ENCODE results near the gene HPGDS. TPM values are rescaled to one million over a fixed set of nuclear protein-coding genes. Genes with fewer than 3 reads are reported as not detected.

HPGDS gene
- total and polyA plus RNA-seq, 2 experiments from 2014 or later, result 0.30 to 1.6 TPM

DNA sequence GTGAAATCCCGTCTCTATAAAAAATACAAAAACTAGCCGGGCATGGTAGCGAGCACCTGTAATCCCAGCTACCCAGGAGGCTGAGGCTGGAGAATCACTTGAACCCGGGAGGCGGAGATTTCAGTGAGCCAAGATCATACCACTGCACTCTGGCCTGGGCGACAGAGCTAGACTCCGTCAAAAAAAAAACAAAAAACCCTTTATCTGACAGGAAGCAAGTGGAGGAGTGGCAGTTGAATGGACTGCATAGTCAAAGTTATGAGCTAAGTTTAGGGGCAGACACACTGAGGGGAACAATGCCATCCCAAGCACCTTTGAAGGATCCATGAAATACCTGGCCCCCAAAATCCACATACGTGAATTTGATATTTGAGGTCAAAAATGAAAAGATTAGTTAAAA is 7.5 kb upstream of the HPGDS start:
- Histone ChIP-seq H3K4me3 (no peak overlapping the region), H3K9me3 (ENCODE audit: low read depth) (no peaks in the 10 kb centered on the region), H3K27me3 (no peaks in the 10 kb centered on the region), H3K27ac (no peak overlapping the region), H3K9me2 (replicated peaks; ENCODE audit: insufficient read depth) (no peaks in the 10 kb centered on the region), H3K4me1 (ENCODE audit: insufficient read depth) (peaks cover 3% of the 10 kb centered on the region), H3K79me2 (no peaks in the 10 kb centered on the region), H3K36me3 (replicated peaks; ENCODE audit: insufficient read depth, low read depth) (no peaks in the 10 kb centered on the region), H3K4me2 (no peak overlapping the region), H4K20me1 (ENCODE audit: insufficient read depth, poor library complexity, severe bottlenecking) (no peaks in the 10 kb centered on the region), H2AFZ (no peak overlapping the region)
- 84% methylated on average over 8 of the region's 8 CpGs for WGBS (ENCODE audit: low lambda C conversion rate, missing lambda C conversion rate)
- TF ChIP-seq EZH2 (IDR thresholded peaks at IDR 0.05; ENCODE audit: borderline replicate concordance) (no peak), EZH2phosphoT487 (IDR thresholded peaks at IDR 0.05; ENCODE audit: low read depth, severe bottlenecking, unreplicated experiment) (no peak)
- TF ChIP-seq, protein P1, sequence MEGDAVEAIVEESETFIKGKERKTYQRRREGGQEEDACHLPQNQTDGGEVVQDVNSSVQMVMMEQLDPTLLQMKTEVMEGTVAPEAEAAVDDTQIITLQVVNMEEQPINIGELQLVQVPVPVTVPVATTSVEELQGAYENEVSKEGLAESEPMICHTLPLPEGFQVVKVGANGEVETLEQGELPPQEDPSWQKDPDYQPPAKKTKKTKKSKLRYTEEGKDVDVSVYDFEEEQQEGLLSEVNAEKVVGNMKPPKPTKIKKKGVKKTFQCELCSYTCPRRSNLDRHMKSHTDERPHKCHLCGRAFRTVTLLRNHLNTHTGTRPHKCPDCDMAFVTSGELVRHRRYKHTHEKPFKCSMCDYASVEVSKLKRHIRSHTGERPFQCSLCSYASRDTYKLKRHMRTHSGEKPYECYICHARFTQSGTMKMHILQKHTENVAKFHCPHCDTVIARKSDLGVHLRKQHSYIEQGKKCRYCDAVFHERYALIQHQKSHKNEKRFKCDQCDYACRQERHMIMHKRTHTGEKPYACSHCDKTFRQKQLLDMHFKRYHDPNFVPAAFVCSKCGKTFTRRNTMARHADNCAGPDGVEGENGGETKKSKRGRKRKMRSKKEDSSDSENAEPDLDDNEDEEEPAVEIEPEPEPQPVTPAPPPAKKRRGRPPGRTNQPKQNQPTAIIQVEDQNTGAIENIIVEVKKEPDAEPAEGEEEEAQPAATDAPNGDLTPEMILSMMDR (IDR thresholded peaks at IDR 0.05; ENCODE audit: poor library complexity), result no peak
- no peak for DNase-seq (ENCODE audit: low spot score)

DNA sequence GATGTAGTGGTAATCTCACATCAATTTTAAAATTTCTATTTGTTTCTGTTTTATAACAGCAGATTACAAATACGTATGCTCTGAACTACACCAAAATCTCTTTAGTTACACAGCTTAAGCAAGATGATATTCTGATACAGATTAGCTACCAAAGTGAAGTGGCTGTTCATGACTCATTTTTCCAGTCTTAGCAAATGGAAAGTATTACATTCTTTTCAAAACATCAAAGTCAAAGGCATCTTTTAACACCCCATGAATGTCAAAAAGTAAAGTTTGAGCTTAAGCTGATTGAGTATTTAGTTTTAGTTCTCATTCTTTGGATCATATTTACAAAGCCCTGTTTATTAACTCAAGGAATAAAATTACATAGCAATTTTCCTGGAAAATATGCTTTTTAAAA is 6.6 kb upstream of the HPGDS start:
- no peaks in the 10 kb centered on the region for H3K27me3 ChIP-seq
- H4K20me1 ChIP-seq (ENCODE audit: insufficient read depth, poor library complexity, severe bottlenecking), result no peaks in the 10 kb centered on the region
- no peak overlapping the region for H3K4me3 ChIP-seq
- no peaks in the 10 kb centered on the region for H3K79me2 ChIP-seq
- H3K36me3 ChIP-seq (replicated peaks; ENCODE audit: insufficient read depth, low read depth), result no peaks in the 10 kb centered on the region
- no peaks in the 10 kb centered on the region for H3K9me3 ChIP-seq (ENCODE audit: low read depth)
- no peak overlapping the region for H2AFZ ChIP-seq
- WGBS (ENCODE audit: low lambda C conversion rate, missing lambda C conversion rate), result 55% methylated on average over 1 of the region's 1 CpG
- TF ChIP-seq EZH2 (IDR thresholded peaks at IDR 0.05; ENCODE audit: borderline replicate concordance) (no peak), EZH2phosphoT487 (IDR thresholded peaks at IDR 0.05; ENCODE audit: low read depth, severe bottlenecking, unreplicated experiment) (no peak)
- TF ChIP-seq, protein P1 (IDR thresholded peaks at IDR 0.05; ENCODE audit: poor library complexity), result no peak
- peaks cover 3% of the 10 kb centered on the region for H3K4me1 ChIP-seq (ENCODE audit: insufficient read depth)
- H3K9me2 ChIP-seq (replicated peaks; ENCODE audit: insufficient read depth), result no peaks in the 10 kb centered on the region
- H3K4me2 ChIP-seq, result no peak overlapping the region
- H3K27ac ChIP-seq, result no peak overlapping the region
- DNase-seq (ENCODE audit: low spot score), result no peak

DNA sequence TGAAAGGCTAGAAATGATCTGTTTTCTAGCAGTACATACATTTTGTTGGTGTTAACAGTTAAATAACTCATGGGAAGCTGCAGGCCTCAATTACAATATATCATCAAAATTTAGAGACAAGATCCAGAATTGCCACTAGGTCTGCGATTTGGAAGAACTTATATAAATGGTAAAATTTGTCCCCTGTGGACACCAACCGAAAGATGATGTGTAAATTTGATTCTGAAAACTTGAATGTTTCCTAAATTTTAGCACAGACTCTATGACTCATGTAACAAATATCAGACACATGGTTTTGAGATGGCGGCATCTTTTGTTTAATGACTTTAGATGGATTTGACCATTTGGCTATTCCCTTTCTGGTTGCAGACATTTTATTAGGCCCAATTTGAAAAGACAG is 6.0 kb upstream of the HPGDS start:
- Histone ChIP-seq H4K20me1 (ENCODE audit: insufficient read depth, poor library complexity, severe bottlenecking) (no peaks in the 10 kb centered on the region), H2AFZ (no peak overlapping the region), H3K9me3 (ENCODE audit: low read depth) (no peaks in the 10 kb centered on the region), H3K79me2 (no peaks in the 10 kb centered on the region), H3K9me2 (replicated peaks; ENCODE audit: insufficient read depth) (no peaks in the 10 kb centered on the region), H3K4me2 (no peak overlapping the region), H3K4me3 (no peak overlapping the region), H3K27me3 (no peaks in the 10 kb centered on the region), H3K36me3 (replicated peaks; ENCODE audit: insufficient read depth, low read depth) (no peaks in the 10 kb centered on the region), H3K4me1 (ENCODE audit: insufficient read depth) (peaks cover 3% of the 10 kb centered on the region), H3K27ac (no peak overlapping the region)
- WGBS (ENCODE audit: low lambda C conversion rate, missing lambda C conversion rate), result 75% methylated on average over 3 of the region's 3 CpGs
- DNase-seq (ENCODE audit: low spot score), result no peak
- TF ChIP-seq EZH2phosphoT487 (IDR thresholded peaks at IDR 0.05; ENCODE audit: low read depth, severe bottlenecking, unreplicated experiment) (no peak), EZH2 (IDR thresholded peaks at IDR 0.05; ENCODE audit: borderline replicate concordance) (no peak)
- TF ChIP-seq, protein P1 (IDR thresholded peaks at IDR 0.05; ENCODE audit: poor library complexity), result no peak

DNA sequence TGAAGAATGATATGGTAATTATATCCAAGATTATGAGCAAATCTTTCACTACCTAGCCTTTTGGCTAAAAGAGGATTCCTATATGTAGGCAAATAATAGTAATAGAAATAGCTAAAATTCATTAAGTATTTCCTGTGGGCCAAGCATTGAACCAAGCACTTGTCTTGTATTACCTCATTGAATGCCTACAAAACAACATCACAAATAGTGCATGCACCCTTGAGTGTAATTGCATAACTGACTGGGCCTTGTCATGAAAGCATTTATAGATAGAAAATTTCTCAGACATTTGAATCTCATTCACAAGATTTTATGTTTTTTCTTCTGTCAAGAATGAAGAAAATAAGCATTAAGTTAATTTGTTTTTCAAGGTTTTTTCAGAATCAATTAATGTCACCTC is 3.9 kb upstream of the HPGDS start:
- Histone ChIP-seq H3K27ac (no peak overlapping the region), H3K4me3 (no peak overlapping the region), H3K9me2 (replicated peaks; ENCODE audit: insufficient read depth) (no peaks in the 10 kb centered on the region), H3K36me3 (replicated peaks; ENCODE audit: insufficient read depth, low read depth) (no peaks in the 10 kb centered on the region), H3K4me1 (ENCODE audit: insufficient read depth) (peaks cover 10% of the 10 kb centered on the region), H2AFZ (no peak overlapping the region), H3K4me2 (no peak overlapping the region), H3K79me2 (no peaks in the 10 kb centered on the region), H3K9me3 (ENCODE audit: low read depth) (no peaks in the 10 kb centered on the region), H3K27me3 (no peaks in the 10 kb centered on the region), H4K20me1 (ENCODE audit: insufficient read depth, poor library complexity, severe bottlenecking) (no peaks in the 10 kb centered on the region)
- no peak for TF ChIP-seq EZH2 (IDR thresholded peaks at IDR 0.05; ENCODE audit: borderline replicate concordance)
- no peak for DNase-seq (ENCODE audit: low spot score)
